Measurements from ENCODE around the gene NAALADL2.
"Not testable (repeated sequence)": the region's sequence is repeated elsewhere in the genome, so short reads cannot be mapped to it uniquely, and the experiment has no call there.

NAALADL2 gene

DNA sequence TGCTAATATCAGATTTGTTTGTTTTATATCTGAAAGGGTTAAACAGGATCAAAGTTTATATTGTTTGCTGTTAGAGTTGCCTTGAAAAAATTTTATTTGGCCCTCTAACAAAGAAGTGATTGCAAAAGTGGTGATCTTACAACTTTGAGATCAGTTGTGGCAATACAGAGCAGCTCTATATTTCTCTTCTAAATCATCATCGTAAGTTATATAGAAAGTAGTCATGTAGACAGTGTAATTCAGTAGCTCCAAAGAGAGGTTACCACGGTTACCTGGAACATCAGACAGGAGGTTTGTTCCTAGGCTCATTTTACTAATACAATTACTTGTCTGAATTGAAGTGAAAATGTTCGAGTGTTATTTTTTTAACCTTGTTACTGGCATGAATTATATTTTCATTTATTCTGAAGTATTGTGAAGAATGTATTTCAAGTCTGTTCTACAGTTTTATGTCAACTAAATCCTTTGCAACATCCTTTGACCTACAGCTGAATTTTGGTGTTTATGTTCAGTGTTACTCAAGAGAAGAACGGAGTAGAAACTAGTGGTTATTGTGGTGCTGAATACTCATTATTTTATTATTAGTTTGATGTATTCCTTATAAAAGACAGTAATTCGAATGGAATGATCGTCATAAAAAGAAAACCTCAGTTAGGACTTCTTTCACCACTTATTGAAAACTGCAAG, 214.2 kb downstream of the NAALADL2 start:
- DNase-seq (ENCODE audit: low read depth), result no peak

DNA sequence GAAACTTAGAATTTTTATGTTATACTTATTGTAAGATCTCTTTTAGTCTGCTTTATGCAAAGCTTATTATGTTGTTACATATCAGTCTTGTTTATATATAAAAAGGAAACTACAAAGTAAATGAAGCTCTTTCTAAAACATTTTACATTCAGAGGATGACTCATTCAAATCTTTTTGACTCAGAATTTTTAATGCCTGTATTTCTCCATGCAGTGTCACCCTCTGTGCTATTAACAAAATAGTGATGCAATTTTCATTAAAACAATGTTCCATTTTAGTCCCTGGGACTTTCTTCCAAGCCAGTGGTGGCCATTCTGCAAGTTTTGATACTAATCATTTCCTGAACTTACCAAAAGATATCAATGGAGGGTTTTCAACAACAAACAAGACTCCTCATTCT, 216.1 kb downstream of the NAALADL2 start:
- no peak for DNase-seq (ENCODE audit: low read depth)

DNA sequence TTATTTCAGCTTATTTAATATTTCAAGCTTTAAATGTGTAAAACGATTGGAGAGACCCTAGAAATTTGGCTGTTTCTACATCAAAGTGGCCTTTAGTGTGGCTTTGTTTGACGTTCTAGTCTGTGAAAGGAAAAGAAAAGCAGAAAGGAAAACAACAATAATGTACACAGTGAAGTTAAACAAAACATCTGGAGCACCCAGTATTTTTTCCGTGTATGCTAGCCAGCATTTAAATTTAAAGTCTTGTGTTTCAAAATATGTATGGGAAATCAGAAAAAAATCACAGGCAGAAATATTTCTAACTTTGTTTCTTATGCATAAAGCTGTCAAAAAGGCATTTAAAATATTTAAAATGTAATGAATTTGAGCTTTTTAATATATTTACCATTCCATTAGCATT, 218.1 kb downstream of the NAALADL2 start:
- no peak for DNase-seq (ENCODE audit: low read depth)

DNA sequence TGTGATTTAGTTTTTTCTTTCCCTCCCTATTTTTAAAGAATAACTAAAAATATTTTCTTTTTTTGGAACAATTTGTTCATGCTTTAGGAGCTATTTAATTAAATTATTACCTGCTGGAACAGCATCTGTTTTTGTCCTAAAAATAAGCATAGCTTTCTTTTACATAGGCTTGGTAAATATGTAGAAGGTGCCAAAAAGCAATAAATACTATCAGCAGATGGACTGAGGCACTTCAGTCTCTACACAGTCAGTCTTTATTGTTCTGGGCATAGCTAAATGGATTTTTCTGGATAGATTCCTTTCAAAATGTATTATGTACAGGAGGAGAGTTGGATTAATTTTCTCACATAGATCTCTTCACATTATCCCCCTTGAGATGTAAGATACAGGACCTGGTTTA, 223.5 kb downstream of the NAALADL2 start:
- DNase-seq (ENCODE audit: low read depth), result no peak

DNA sequence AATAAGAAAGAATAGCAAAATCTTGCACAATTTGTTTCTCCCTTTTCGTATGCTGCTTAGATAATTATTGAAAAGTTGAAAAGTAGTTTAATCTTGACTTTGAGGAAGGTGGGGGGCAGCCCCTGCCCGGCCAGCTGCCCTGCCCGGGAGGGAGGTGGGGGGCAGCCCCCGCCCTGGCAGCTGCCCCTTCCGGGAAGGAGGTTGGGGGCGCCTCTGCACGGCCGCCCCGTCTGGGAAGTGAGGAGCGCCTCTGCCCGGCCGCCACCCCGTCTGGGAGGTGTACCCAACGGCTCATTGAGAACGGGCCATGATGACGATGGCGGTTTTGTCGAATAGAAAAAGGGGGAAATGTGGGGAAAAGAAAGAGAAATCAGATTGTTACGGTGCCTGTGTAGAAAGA, 228.0 kb downstream of the NAALADL2 start:
- not testable (repeated sequence) for DNase-seq (ENCODE audit: low read depth)

DNA sequence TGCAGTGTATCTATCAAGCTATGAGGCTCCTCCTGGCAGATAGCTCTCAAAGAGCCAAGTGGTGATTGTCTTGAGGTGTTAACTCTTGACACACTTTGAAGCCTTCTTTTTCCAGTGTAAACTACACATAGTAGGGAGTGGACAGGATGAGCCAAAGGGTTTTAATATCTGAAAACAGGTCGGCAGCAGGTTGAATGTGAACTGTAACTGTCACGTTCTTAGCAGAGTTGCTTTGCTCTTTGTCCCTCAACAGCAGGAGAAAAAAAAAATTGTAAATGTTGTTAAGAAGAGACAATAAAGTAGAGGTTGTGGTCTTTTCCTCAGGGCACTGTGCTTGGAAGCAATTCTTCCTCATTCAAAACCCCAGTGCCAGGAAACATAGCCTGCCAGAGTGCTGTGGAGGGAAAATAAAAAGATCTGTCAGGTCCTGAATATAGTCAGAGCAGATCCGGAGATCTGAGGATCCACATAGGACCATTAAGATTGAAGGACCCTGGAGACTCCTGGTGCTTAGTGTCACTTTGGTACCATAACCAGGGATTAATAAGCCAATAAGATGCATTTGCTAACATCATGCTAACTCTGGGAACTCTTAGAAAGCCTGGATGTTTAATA, 229.7 kb downstream of the NAALADL2 start:
- no peak for DNase-seq (ENCODE audit: low read depth)

DNA sequence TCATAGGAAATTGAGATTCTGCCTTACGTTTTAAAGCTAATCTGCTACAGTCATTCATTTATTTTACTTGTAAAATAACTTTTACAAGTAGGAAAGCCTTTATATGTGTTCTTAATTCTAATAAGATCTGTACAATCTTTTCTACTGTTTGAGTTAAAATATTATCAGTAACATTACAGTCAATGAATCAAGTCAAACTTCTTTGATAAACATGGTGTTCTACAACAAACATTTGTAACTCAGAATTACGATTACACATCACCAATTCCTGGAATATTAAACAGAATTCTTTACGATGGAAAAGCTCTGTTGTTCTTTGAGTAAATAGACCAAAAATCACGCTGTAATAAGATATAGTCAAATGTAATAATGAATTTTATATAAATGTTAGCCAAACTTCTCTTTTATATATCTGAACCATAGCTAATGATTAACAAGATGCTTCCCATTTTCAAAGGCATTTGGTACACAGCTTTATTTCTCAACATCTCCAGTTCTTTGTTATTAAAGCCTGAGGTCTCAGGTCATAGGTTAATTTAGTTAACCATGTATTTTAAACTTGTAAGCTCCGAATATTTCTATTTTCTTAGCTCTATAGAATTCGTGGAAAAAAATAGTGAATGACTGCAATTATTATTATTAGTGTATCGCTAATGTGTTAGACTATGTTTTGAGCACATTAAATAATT, 232.4 kb downstream of the NAALADL2 start:
- no peak for DNase-seq (ENCODE audit: low read depth)

DNA sequence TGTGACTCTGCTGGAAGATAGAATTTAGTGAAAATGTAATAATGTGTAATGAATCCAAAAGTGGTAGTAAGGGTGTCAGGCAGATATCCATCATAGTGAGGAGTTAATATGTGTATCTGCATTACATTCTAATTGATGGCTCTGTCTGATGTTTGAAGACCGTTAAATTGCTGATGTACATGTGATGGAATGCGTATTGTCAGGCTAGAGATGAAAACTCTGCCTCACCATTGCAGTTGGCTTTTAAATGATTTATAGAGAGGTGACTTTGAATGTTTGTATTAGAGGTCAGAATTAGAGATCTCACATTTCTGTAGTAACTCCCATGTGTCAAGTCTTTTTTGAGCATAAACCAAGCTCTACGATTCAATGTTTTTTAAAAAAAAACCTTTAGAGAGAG, 234.6 kb downstream of the NAALADL2 start:
- DNase-seq (ENCODE audit: low read depth), result no peak

DNA sequence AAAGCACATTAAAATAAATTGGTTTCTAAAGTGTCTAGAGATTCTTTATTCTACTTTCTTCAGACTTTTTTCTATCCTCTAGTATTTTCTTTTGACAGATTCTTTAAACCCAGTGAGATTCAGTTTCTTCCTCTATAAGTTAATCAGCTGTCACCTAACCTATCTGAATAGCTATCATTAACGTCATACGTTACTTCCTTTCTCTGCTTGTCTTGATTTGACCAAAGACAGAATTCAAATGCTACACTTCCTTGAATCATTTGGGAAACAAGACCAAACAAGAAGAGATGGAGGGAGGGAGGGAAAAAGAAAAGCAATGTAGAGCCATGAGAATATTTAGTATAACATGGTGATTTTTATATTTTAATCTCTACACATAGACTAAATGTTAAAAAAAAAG, 235.2 kb downstream of the NAALADL2 start:
- DNase-seq (ENCODE audit: low read depth), result no peak

DNA sequence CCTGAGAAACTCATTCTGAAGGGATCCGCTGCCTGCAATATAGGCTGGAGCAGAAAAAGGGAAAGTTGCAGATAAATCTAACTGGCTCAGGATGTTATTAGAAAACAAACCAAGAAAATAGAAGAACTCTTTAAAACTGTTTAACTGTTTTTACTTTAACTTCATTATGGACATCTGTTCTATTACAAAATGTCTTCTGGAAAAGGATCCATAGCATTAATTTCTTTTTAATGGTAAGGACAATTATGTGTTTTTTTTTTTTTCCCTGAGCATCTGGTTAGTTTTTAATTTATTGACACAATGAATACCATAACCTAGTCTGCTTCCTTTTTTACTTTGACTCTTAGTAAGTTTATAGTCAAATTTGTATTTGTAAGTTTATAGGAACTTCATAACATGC, 239.5 kb downstream of the NAALADL2 start:
- DNase-seq (ENCODE audit: low read depth), result no peak

DNA sequence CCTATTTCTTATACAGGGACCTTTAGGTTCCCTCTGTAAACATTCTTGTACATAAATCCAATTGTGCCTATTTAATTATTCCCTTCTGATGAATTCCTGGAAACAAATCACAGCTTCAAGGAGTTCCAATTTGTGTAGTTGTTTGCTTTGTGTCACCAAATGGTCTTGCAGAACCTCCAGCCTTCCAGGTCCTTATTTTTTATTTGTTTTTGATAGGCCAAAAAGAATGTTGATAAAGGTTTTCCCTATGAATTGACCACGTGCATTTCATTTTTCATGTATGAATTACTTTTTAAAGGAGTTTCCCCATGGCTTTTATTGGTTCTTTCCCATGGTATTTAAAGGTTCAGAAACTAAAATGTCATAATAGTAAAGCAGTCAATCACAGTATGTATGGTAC, 243.0 kb downstream of the NAALADL2 start:
- DNase-seq (ENCODE audit: low read depth), result no peak

DNA sequence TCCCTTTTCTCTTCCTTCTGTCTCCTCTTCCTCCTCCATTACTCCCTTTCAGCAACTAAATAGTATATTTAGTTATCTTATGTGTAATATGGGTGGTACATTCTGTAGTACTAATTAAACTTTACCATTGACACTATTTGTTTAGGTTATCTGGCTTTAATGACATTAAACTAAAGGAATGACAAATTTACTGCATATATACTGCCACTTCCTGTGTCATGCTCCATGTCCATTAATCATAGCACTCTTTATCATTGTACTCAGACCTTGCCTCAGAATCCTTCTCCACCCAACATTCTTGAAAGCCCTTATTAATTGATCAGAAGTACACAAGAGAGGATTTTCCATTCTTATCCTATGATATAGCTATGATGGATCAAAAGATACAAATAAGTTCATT, 244.2 kb downstream of the NAALADL2 start:
- DNase-seq (ENCODE audit: low read depth), result no peak

DNA sequence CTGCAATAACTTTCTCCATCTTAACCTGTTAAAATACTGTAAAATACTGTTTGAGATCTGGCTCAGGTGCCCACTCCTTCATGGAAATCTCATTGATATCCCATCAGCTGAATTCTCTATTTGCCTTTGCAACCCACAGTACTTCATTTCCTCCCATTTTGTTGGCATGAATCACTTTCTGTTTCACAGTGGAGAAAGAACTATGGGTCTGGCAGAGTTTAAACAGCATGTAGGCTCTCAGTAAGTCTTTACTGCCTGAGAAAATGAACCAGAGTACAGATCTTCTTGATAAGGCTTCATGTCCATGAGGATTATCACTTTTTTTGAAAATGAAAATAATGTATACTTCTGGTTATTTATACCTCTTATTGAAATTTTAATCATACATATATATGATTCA, 245.9 kb downstream of the NAALADL2 start:
- no peak for DNase-seq (ENCODE audit: low read depth)

DNA sequence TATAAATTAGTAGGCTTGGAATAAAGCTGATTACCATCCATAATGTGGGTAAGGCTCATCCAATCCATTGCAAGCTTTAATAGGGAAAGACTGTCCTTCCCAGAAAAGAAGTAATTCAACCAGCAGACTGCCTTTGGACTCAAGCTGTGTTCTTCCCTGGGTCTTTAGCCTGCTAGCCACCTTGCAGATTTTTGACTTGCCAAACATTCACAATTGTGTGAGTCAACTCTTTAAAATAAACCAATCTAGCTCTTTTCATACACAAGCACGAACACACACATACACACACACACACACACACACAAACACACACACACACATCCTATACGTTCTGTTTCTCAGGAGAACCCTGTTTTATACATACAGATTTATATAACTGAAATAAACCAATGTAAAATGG, 248.1 kb downstream of the NAALADL2 start:
- DNase-seq (ENCODE audit: low read depth), result no peak

DNA sequence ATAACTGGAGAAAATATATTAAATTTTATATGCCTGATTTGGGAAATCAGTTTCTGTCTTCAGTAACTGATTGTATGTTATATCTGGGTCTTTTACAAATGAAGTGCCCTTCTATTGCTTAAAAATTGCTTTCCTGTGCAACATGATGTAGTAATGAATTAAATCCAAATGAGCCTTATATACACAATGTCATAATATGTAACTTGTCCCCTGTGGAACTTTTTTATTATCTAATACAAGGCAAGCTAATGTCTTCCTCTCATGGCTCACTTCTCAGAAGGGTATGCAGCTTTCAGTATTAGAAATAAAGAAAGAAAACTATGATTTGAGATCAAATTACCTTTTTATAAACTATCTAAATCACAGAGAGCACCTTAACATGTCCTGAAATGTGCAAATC, 248.9 kb downstream of the NAALADL2 start:
- no peak for DNase-seq (ENCODE audit: low read depth)

DNA sequence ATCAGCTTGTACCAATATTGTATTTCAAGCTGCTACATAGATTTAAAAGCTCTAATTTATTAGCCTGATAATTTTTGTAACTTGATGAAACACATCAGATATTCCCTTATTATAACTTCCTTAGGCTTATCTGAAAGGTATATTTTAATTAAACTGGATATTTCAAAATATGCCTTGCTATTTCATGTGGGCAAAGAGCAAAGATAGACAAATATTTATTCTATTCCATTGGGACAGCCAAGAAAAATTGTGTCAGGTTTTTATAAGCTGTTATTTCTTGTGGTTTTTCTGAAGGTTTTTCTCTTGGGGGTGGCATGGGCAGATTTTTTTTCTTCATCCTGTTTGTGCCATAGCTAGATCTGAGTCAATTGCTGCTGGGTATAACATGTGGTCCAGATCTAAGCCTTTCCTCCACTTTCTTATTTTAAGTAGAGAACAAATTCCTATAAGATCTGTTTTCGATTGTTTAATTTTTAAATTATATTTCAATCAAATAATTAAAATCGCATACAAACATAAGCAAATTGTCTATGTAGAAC, 249.5 kb downstream of the NAALADL2 start:
- no peak for DNase-seq (ENCODE audit: low read depth)

DNA sequence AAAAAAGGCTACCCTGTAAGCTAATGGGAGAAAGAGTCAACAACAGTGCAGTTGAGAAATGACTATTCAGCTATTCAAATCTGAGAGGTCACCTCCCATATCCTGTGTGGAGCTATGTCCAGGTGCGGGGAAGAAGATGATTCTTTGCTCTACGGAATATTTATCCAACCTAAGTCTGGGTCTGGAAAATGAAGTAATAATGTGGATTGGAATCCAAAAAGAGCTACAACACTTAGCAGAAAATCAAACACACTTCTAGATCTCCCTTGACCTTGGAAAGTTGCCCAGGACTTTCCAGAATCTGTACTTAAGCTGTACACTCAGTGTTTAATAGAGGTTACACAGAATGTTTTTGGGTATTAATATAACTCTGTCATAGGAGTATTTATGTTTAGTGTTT, 251.9 kb downstream of the NAALADL2 start:
- DNase-seq (ENCODE audit: low read depth), result no peak

DNA sequence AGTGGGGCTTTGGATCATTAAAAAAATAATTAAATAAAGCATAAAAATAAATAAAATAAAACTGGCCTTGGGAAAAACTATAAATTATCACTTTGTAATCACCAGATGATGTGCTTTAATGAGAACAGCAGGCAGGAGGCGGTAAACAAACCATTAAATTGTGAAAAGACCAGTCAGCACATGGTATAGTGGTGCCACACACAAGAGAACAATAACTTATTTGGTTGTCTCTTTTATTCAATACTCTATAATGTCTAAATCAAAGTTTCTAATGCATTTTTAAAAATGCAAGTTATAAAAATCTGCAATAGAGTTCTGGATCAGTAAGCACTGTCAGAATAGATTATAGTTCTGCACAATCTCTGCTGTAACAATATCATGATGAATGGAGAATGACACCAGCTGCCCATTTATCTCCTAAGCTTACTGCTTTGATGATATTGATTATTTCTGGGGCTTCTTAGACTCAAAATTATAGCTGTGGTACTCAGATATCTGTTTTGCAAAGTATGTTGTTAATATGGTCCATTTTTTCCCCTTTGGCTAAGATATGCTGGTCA, 259.3 kb downstream of the NAALADL2 start:
- no peak for DNase-seq (ENCODE audit: low read depth)

DNA sequence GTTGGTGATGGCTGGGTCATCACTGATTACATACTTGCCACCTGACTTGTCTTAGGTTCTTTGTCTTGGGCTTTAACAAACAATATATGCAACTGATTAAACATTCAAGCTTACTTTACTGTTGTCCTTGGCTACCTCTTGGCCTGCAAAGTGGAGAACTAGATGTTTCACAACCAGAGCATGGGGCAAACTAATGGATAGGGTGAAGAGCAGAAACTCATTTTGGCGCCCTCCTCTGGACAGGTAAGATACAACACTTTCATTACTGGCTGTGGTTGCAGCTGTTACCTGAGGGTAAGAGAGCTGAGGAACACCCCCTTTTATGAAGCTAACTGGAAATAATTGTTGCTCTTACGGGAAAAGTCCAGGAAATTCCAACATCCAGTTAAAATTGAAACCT, 262.1 kb downstream of the NAALADL2 start:
- no peak for DNase-seq (ENCODE audit: low read depth)

DNA sequence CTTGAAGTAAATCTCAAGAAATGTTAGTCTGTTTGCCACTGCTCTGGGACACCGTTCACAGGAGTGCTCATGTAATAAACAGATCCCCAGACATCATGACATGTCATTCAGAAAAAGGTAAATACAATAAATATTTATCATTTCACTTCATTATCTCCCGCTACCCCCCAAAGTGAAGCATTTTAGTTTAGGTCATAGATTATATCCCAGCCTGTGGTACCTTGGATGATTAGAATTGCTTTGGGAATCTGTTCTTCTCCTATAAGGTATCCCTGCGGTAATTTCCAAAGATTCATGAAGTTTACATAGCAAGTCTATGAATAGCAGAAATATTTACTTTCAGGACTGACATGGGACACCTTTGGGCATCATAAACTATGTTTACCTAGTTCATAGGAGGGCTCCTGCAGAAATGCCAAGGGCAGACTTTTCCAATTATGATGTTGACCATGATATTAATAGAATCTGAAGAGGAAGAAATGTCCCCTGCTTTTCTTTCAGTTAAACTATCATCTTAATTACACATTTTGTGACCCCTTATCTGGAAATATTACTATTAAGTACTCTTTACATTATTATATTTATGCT, 268.0 kb downstream of the NAALADL2 start:
- DNase-seq (ENCODE audit: low read depth), result no peak

DNA sequence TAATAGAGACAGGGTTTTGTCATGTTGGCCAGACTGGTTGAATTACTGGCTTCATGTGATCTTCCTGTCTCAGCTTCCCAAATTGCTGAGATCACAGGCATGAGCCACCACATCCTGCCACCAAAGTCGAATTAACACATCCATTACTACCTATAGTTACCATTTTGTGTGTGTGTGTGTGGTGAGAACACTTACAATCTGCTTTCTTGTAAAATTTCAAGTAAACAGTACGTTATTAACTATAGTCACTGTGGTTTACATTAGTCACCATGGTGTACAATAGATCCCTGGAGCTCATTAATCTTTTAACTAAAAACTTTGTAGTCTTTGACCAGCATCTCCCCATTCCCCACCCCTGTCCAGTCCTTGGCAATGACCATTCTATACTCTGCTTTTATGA, 270.0 kb downstream of the NAALADL2 start:
- no peak for DNase-seq (ENCODE audit: low read depth)

DNA sequence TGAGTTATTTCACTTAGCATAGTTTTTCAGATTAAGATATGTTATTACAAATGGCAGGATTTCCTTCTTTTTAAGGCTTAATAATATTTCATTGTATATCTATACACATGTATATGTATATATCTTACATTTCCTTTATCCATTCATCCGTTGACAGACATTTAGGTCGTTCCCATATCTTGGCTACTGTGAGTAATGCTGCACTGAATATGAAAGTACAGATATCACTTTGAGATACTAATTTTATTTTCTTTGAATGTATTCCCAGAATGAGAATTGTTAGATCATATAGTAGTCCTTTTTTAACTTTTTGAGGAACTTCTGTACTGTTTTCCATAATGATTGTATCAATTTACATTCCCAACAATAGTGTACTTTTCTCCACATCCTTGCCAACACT, 270.4 kb downstream of the NAALADL2 start:
- no peak for DNase-seq (ENCODE audit: low read depth)

DNA sequence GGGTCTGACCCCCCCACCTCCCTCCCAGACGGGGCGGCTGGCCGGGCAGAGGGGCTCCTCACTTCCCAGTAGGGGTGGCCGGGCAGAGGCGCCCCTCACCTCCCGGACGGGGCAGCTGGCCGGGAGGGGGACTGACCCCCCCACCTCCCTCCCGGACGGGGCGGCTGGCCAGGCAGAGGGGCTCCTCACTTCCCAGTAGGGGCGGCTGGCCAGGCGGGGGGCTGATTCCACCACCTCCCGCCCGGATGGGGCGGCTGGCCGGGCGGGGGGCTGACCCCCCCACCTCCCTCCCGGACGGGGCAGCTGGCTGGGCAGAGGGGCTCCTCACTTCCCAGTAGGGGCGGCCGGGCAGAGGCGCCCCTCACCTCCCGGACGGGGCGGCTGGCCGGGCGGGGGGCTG, 272.7 kb downstream of the NAALADL2 start:
- not testable (repeated sequence) for DNase-seq (ENCODE audit: low read depth)

Measured in activated T-helper 9 cell treated with anti-CD3 and anti-CD28 coated beads, Interleukin-2, amount 50 U/mL, for 16 hours (primary cell).